Transverse colon (tissue), 4 donors: ENCODE data around the gene LIMCH1. TPM values are rescaled to one million over a fixed set of nuclear protein-coding genes. Genes with fewer than 3 reads are reported as not detected.

Source experiments
- DNase-seq: peaks from one replicate; pipeline ENCODE4 v3.0.0-alpha.2; 2019
- H3K27ac ChIP-seq, 4 donors: fragments of 200-600 bp; sonication (generic); 2 replicates each; pipeline ENCODE4 v1.5.1; 2016 to 2018; ENCODE audit warnings: inconsistent platforms in 4 of 4
- H3K27me3 ChIP-seq: fragments of 200-600 bp; sonication (generic); 2 replicates; pipeline ENCODE4 v1.5.1; 2017; ENCODE audit warnings: inconsistent platforms
- H3K36me3 ChIP-seq, 4 donors: fragments of 200-600 bp; sonication (generic); 2 replicates each; pipeline ENCODE4 v1.5.1; 2017 to 2019; ENCODE audit warnings: inconsistent platforms in 4 of 4
- H3K4me1 ChIP-seq, 4 donors: fragments of 200-600 bp; sonication (generic); 2 replicates each; pipeline ENCODE4 v1.5.1; 2017 to 2020; ENCODE audit warnings: inconsistent platforms in 4 of 4
- H3K4me3 ChIP-seq, 4 donors: fragments of 200-600 bp; sonication (generic); 1 replicate in 1 of 4; 2 replicates in 3 of 4; pipeline versions ENCODE4 v1.5.1 to v1.6.1; 2017 to 2019; ENCODE audit warnings: inconsistent platforms in 4 of 4
- H3K9me3 ChIP-seq, 2 donors: fragments of 200-600 bp; sonication (generic); 2 replicates each; pipeline ENCODE4 v1.5.1; 2017 to 2019; ENCODE audit warnings: inconsistent platforms in 2 of 2
- CTCF ChIP-seq, 5 experiments: fragments of 200-600 bp in 3 of 5; fragments of 450-650 bp in 2 of 5; sonication (generic) in 3 of 5; IDR thresholded peaks; 1 replicate in 2 of 5; 2 replicates in 3 of 5; pipeline ENCODE4 v1.5.1; 2016 to 2017; ENCODE audit warnings: antibody characterized with exemption in 5 of 5, inconsistent platforms in 3 of 5, mild to moderate bottlenecking in 2 of 5, moderate library complexity in 1 of 5
- EP300 ChIP-seq: sonication (generic); formaldehyde crosslinking; IDR thresholded peaks from one replicate; pipeline ENCODE4 v1.6.1; 2017; ENCODE audit warnings: antibody characterized with exemption, low read depth
- POLR2A ChIP-seq: fragments of 450-650 bp; IDR thresholded peaks from one replicate; pipeline ENCODE4 v1.6.1; 2016; ENCODE audit warnings: antibody characterized with exemption, mild to moderate bottlenecking, moderate library complexity
- POLR2AphosphoS5 ChIP-seq, 3 donors: sonication (generic); formaldehyde crosslinking; IDR thresholded peaks; one replicate each; pipeline ENCODE4 v1.6.1; 2016; ENCODE audit warnings: antibody characterized with exemption in 3 of 3
- WGBS, 2 donors: methylation state at CpG; one replicate each; pipeline ENCODE4 v1.1.5; 2018; ENCODE audit warnings: low coverage in 1 of 2; 5-methylcytosine and 5-hydroxymethylcytosine counted together
- in situ Hi-C, 4 donors: fragments of 200-750 bp; cut with MboI; loops; one replicate each; pipeline versions ENCODE4 v1.15.0 to v1.15.1; 2017; ENCODE audit warnings: low sequenced_read_pairs in 3 of 4, low pct_ligation_motif_present in 1 of 4, low pct_unique_long_range_greater_than_20kb in 1 of 4
- intact Hi-C: fragments of 100-400 bp; cut with DNase I; formaldehyde crosslinking; loops from one replicate; pipeline ENCODE4 v1.15.1; 2023; ENCODE audit warnings: low total_unique reads
- total RNA-seq, 4 donors: library from RNA; depleted of rRNA; stranded (reverse); fragments of >200 nt; gene quantifications; one replicate each; pipeline ENCODE4 v1.1.0, GENCODE V29; 2016

LIMCH1 gene
- total RNA-seq, 4 donors from 2014 or later, result 5.5 to 18.5 (median 9.7) TPM

GRCh38 chr4:41668024-41668423 is 130.1 kb downstream of the LIMCH1 start:
- intact Hi-C loops (no loop called here), in situ Hi-C loops (no loop called here)
- 84 to 90% methylated on average over 1 of the region's 1 CpG for WGBS, 2 donors
- Histone ChIP-seq H3K4me3 (no peak overlapping the region), H3K4me1 (no peaks in the 10 kb centered on the region), H3K36me3 (no peaks in the 10 kb centered on the region), H3K27ac (no peak overlapping the region), H3K27me3 (no peaks in the 10 kb centered on the region), H3K9me3 (no peaks in the 10 kb centered on the region)
- no peak for TF ChIP-seq CTCF (IDR thresholded peaks at IDR 0.05)
- no peak for TF ChIP-seq POLR2A
- DNase-seq, result no peak

- no peaks in the 10 kb centered on the region for H3K27me3 ChIP-seq
- intact Hi-C loops, result no loop called here
- H3K9me3 ChIP-seq, result no peaks in the 10 kb centered on the region
- TF ChIP-seq CTCF (IDR thresholded peaks at IDR 0.05), result no peak
- no peak for TF ChIP-seq POLR2A
- no peak for TF ChIP-seq EP300
- no peak for TF ChIP-seq POLR2AphosphoS5 (IDR thresholded peaks at IDR 0.05)
- no peaks in the 10 kb centered on the region for H3K36me3 ChIP-seq
- H3K4me1 ChIP-seq, result no peaks in the 10 kb centered on the region
- H3K27ac ChIP-seq, result no peak overlapping the region
- no peak for DNase-seq
- in situ Hi-C loops, result no loop called here
- no peak overlapping the region for H3K4me3 ChIP-seq
- 87 to 91% methylated on average over 6 of the region's 6 CpGs for WGBS, 2 donors
Measured at GRCh38 chr4:41670530-41670929, 132.6 kb downstream of the LIMCH1 start.

- no peak for DNase-seq
- Histone ChIP-seq H3K36me3 (no peaks in the 10 kb centered on the region), H3K4me3 (no peak overlapping the region), H3K4me1 (no peaks in the 10 kb centered on the region), H3K9me3 (no peaks in the 10 kb centered on the region), H3K27me3 (no peaks in the 10 kb centered on the region), H3K27ac (no peak overlapping the region)
- TF ChIP-seq POLR2AphosphoS5 (IDR thresholded peaks at IDR 0.05), result no peak
- no peak for TF ChIP-seq EP300
- TF ChIP-seq POLR2A, result no peak
- no peak for TF ChIP-seq CTCF (IDR thresholded peaks at IDR 0.05)
- intact Hi-C loops, result no loop called here
- in situ Hi-C loops, result no loop called here
Measured at GRCh38 chr4:41670982-41671381, 133.0 kb downstream of the LIMCH1 start.

- 64 to 81% methylated on average over 1 to 7 of the region's 7 CpGs for WGBS, 2 donors
- DNase-seq, result no peak
- no peaks in the 10 kb centered on the region for H3K27me3 ChIP-seq
Measured at GRCh38 chr4:41678086-41678816, 140.3 kb downstream of the LIMCH1 start.

More at GRCh38 chr4:41678086-41678816, 140.3 kb downstream of the LIMCH1 start:
- in situ Hi-C loops (no loop called here), intact Hi-C loops (no loop called here)
- H3K9me3 ChIP-seq, result no peaks in the 10 kb centered on the region
- no peaks in the 10 kb centered on the region for H3K36me3 ChIP-seq
- H3K4me3 ChIP-seq, result no peak overlapping the region
- H3K27ac ChIP-seq, result no peak overlapping the region
- H3K4me1 ChIP-seq, result no peaks in the 10 kb centered on the region
- TF ChIP-seq POLR2A (no peak), POLR2AphosphoS5 (IDR thresholded peaks at IDR 0.05) (no peak), CTCF (IDR thresholded peaks at IDR 0.05) (no peak), EP300 (no peak)
